Astrocyte of the hippocampus (primary cell): ENCODE results near the gene CD151.

Experiments
- DNase-seq: peaks from one replicate; pipeline ENCODE4 v3.0.0; 2011; ENCODE audit warnings: low read depth, low spot score

The CD151 gene

DNA sequence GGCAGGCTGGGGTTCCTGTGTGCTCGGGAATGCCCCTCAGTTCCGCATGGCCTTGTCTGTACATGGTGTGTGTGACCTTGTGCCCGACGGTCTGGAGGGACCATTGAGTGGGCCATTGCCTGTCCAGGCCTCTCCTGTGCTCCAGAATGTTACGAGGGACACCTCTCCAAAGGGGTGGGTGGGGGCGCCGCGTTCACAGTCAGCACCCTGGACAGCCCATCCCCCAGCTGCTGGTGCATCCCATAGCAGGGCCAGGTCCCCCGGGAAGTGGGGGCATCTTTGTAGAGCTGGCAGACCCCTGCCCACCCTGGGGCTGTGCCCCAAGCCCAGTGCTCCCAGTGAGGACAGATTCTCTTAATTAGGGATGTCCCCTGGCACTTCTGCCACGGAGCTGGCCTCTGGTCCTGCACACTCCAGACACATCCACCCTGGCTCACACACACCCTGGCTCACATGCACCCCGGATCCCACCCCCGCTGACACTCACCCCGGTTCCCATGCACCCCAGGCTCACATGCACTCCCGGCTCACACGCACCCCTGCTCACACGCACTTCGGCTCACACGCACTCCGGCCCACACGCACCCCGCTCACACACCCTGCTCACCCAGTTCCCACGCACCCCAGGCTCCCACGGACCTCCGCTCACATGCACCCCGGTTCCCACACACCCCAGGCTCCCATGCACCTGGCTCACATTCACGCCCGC lies 25.5 kb downstream of the CD151 start:
- DNase-seq, result no peak

GRCh38 chr11:858762-859339 lies 26.1 kb downstream of the CD151 start:
- DNase-seq, result no peak

DNA sequence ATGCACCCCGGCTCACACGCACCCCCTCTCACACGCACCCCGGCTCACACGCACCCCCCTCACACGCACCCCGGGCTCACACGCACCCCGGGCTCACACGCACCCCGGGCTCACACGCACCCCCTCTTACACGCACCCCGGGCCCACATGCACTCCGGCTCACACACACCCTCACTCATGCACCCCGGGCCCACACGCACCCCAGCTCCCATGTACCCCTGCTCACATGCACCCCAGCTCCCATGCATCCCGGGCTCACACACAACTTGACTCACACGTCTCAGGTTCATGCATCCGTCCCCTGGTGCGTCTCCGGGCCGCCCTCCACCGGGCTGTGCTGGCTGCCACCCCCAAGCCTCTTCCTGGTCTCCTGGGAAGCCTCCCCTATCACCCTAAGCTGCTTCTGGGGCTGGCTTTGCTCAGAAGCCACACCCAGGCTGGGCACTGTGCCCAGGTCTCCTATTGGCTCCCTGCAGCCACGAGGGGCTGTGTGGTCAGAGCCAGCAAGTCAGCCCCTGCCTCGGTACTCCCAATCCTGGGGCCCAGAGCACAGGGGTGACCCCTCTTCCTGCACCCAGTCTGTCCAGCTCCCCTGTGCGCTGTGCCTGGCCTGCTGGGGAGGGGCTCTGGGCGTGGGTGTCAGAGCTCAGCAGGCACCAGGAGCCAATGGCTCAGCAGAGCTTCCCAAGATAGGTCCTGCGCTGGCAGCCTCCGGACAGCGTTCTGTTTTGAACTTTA lies 26.8 kb downstream of the CD151 start:
- DNase-seq, result peak; percentile 89

GRCh38 chr11:860234-861104 lies 27.7 kb downstream of the CD151 start:
- DNase-seq, result no peak

- no peak for DNase-seq
These were observed 28.3 kb downstream of the CD151 start for GRCh38 chr11:861105-861479.

GRCh38 chr11:862081-862661 lies 29.4 kb downstream of the CD151 start:
- DNase-seq, result no peak

DNA sequence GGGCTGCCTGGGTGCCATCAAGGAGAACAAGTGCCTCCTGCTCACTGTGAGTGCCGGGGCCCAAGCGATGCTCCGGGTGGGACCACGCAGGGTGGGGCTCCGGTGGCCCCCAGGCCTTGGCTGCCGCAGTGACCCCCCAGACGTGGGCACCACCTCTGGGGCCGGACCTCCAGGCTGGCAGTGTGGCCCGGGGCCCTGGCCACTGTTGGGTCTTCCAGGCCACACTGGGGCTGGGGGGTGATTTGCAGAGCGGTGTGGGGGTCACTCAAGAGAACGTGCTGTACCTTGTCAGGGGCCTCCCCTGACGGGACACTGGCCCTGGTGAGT lies 29.9 kb downstream of the CD151 start:
- no peak for DNase-seq

GRCh38 chr11:863023-863909 lies 30.5 kb downstream of the CD151 start:
- DNase-seq, result peak; percentile 72

- no peak for DNase-seq
These were observed 31.4 kb downstream of the CD151 start for GRCh38 chr11:863910-864827.

GRCh38 chr11:864898-865297 lies 32.1 kb downstream of the CD151 start:
- DNase-seq, result no peak

- DNase-seq, result no peak
These were observed 33.0 kb downstream of the CD151 start for GRCh38 chr11:865462-866430.

DNA sequence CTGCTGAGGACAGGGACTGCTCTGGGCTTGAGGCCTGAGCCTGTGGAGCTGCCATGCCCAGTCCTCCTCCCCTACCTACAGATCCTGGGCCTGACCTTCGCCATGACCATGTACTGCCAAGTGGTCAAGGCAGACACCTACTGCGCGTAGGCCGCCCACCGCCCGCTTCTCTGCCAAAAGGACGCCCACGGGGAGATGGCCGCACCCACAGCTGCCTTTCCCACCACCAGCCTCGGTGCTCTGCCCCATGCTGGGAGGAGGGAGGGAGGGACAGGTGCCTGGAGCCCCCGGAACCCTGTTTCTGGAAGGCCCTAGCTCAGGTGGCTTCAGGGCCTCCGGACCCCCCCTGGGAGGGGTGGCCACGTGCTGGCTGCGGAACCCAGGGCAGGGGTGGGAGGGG lies 33.7 kb downstream of the CD151 start:
- no peak for DNase-seq

DNA sequence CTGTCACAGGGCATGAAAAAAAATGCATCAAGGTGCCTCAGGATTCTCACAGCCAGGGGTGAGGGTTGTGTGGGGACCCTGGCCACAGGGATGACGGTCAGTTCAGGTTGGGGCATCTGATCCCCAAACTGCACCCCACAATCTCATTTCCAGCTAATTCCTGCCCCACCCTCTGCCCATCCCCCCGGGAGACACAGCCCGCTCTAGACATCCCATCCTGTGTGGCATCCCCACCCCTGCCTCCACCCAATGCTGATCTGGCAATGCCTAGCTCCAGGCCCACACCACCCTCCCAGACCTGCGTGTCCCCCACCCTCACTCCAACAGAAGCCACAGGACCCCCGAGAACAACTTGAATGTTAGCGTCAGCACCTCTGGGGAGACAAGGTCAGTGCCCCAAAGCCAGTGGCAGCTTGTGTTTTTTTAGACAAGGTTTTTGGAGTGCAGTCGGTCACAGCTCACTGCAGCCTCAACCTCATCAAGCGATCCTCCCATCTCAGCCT lies 35.2 kb downstream of the CD151 start:
- no peak for DNase-seq

- no peak for DNase-seq
These were observed 35.6 kb downstream of the CD151 start for GRCh38 chr11:868394-868793.

DNA sequence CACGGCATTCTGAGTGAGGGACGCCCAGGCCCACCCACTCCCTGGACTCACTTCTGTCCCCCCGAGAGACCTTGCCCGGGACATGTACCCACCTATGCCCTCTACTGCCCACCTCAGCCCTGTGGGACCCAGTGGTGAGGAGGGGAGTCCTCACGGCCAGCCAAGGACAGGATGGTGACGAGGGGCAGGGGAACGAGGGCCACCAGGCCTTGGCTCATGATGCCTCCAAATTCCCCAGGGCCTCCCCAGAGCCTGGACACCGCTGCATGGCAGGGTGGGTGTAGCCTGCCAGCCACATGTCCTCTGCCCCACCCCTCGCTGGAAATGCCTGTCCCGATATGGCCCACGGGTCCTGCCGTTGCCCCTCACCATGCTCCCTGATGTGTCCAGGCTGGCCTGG lies 36.0 kb downstream of the CD151 start:
- no peak for DNase-seq

DNA sequence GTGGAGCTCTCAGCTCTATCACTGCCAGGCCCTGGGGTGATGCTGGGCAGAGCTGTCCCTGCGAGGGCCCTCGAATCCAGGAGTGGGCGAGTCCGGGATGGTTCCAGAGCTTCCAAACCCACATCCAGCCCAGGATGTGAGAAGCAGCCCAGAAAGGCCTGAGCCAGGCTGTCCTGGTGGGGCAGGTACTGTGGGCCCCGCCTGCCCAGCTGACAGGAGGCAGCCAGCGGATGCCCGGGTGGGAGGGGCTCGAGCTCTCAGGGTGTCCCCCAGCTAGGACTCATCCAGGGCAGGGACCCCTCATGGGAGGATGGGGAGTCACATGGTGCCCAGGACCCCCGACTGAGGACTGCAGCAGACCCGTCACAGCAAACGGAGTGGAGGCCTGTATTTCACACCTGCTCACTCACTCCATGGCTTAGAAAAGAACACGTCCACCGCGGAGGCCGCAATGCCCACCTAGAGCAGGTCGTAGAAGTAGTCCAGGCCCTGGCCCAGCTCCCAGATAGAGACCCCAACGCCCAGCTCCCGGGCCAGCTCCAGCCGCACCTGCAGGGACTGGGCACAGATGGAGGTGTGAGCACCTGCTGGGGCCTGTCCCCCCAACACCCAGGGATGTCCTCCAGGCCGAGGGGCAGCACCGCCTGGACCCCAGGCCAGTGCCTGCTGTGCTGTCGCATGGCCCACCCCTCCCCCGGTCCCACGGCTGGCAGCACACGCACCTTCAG lies 36.8 kb downstream of the CD151 start:
- DNase-seq, result no peak

DNA sequence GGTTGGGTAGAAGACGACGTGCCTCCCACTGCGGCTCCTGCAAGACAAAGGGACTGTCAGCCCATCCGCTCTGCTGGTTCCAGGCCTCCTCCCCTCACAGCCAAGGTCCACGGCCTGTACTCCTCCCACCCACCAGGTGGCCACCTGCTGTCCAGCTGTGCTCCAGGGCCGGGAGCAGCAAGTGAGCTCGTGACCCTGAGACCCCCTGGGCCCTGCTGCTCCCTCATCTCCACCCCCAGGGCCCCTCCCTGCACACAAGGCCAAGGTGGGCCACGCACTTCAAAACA lies 37.3 kb downstream of the CD151 start:
- DNase-seq, result no peak

GRCh38 chr11:870418-870817 lies 37.7 kb downstream of the CD151 start:
- DNase-seq, result no peak
